Mucosa of rectum (tissue), 2 donors: Measurements from ENCODE around the gene BBS12.
"Not testable (repeated sequence)": the region's sequence is repeated elsewhere in the genome, so short reads cannot be mapped to it uniquely, and the experiment has no call there.

Source experiments
- H3K27ac ChIP-seq, 2 donors: one replicate each; pipeline ENCODE4 v1.7.0; 2013; ENCODE audit warnings: inconsistent platforms in 2 of 2, low read depth in 2 of 2, low read length in 2 of 2
- H3K27me3 ChIP-seq, 2 donors: one replicate each; pipeline ENCODE4 v1.7.0; 2013; ENCODE audit warnings: low read length in 2 of 2; ENCODE audit not compliant: control insufficient read depth in 2 of 2, insufficient read depth in 2 of 2
- H3K36me3 ChIP-seq, 2 donors: one replicate each; pipeline ENCODE4 v1.7.0; 2013; ENCODE audit warnings: low read length in 2 of 2; ENCODE audit not compliant: control insufficient read depth in 2 of 2, insufficient read depth in 2 of 2
- H3K4me1 ChIP-seq, 2 donors: one replicate each; pipeline ENCODE4 v1.7.0; 2013; ENCODE audit warnings: low read length in 2 of 2, mild to moderate bottlenecking in 1 of 2; ENCODE audit not compliant: control insufficient read depth in 2 of 2, insufficient read depth in 2 of 2
- H3K4me3 ChIP-seq, 2 donors: one replicate each; pipeline ENCODE4 v1.7.0; 2013; ENCODE audit warnings: low read length in 2 of 2
- H3K9ac ChIP-seq, 2 donors: one replicate each; pipeline ENCODE4 v1.7.0; 2013; ENCODE audit warnings: low read length in 2 of 2, low read depth in 1 of 2, mild to moderate bottlenecking in 1 of 2
- H3K9me3 ChIP-seq, 2 donors: one replicate each; pipeline ENCODE4 v1.7.0; 2013; ENCODE audit warnings: low read length in 2 of 2; ENCODE audit not compliant: control insufficient read depth in 2 of 2
- donor health status: healthy.
- donor health status: Normal muscosa, but diverticular disease.

The BBS12 gene

GRCh38 chr4:122775039-122775438, 42.5 kb downstream of the BBS12 start:
- H3K4me3 ChIP-seq: no peak overlapping the region
- no peak overlapping the region for H3K27ac ChIP-seq
- no peaks in the 10 kb centered on the region for H3K36me3 ChIP-seq
- H3K27me3 ChIP-seq: no peaks in the 10 kb centered on the region
- H3K9me3 ChIP-seq: no peaks in the 10 kb centered on the region
- no peak overlapping the region for H3K9ac ChIP-seq
- peaks cover 4 to 16% of the 10 kb centered on the region in 2 donors for H3K4me1 ChIP-seq

GRCh38 chr4:122775987-122776836, 43.7 kb downstream of the BBS12 start:
- H3K36me3 ChIP-seq: no peaks in the 10 kb centered on the region
- H3K4me3 ChIP-seq: no peak overlapping the region
- no peaks in the 10 kb centered on the region for H3K27me3 ChIP-seq
- H3K27ac ChIP-seq: no peak overlapping the region
- H3K4me1 ChIP-seq: peaks cover 4 to 16% of the 10 kb centered on the region in 2 donors
- H3K9me3 ChIP-seq: no peaks in the 10 kb centered on the region
- no peak overlapping the region for H3K9ac ChIP-seq

- H3K27ac ChIP-seq: no peak overlapping the region
- H3K4me1 ChIP-seq: peaks cover 4 to 16% of the 10 kb centered on the region in 2 donors
- no peaks in the 10 kb centered on the region for H3K36me3 ChIP-seq
- H3K9me3 ChIP-seq: no peaks in the 10 kb centered on the region
- H3K4me3 ChIP-seq: no peak overlapping the region
- H3K9ac ChIP-seq: no peak overlapping the region
- H3K27me3 ChIP-seq: no peaks in the 10 kb centered on the region
Observed at GRCh38 chr4:122776916-122777315, 44.4 kb downstream of the BBS12 start.

- Histone ChIP-seq H3K9ac (no peak overlapping the region), H3K36me3 (no peaks in the 10 kb centered on the region), H3K9me3 (no peaks in the 10 kb centered on the region), H3K27ac (no peak overlapping the region), H3K4me1 (peaks cover 4 to 16% of the 10 kb centered on the region in 2 donors), H3K4me3 (no peak overlapping the region), H3K27me3 (no peaks in the 10 kb centered on the region)
Observed at GRCh38 chr4:122777846-122778673, 45.6 kb downstream of the BBS12 start.

- Histone ChIP-seq H3K4me1 (peaks cover 0 to 9% of the 10 kb centered on the region in 2 donors), H3K9me3 (no peaks in the 10 kb centered on the region), H3K27me3 (no peaks in the 10 kb centered on the region), H3K4me3 (no peak overlapping the region), H3K36me3 (no peaks in the 10 kb centered on the region), H3K9ac (no peak overlapping the region), H3K27ac (no peak overlapping the region)
Observed at GRCh38 chr4:122781486-122781885, 49.0 kb downstream of the BBS12 start.

- Histone ChIP-seq H3K9me3 (no peaks in the 10 kb centered on the region), H3K36me3 (no peaks in the 10 kb centered on the region), H3K4me1 (no peaks in the 10 kb centered on the region), H3K4me3 (no peak overlapping the region), H3K27me3 (no peaks in the 10 kb centered on the region), H3K27ac (no peak overlapping the region), H3K9ac (no peak overlapping the region)
Observed at GRCh38 chr4:122783301-122784215, 51.1 kb downstream of the BBS12 start.

GRCh38 chr4:122784261-122784660, 51.8 kb downstream of the BBS12 start:
- no peak overlapping the region for H3K9ac ChIP-seq
- no peak overlapping the region for H3K4me3 ChIP-seq
- H3K36me3 ChIP-seq: no peaks in the 10 kb centered on the region
- H3K27ac ChIP-seq: no peak overlapping the region
- H3K4me1 ChIP-seq: no peaks in the 10 kb centered on the region
- H3K9me3 ChIP-seq: no peaks in the 10 kb centered on the region
- no peaks in the 10 kb centered on the region for H3K27me3 ChIP-seq

- Histone ChIP-seq H3K4me3 (no peak overlapping the region), H3K27me3 (no peaks in the 10 kb centered on the region), H3K4me1 (no peaks in the 10 kb centered on the region), H3K36me3 (no peaks in the 10 kb centered on the region), H3K9me3 (no peaks in the 10 kb centered on the region), H3K9ac (no peak overlapping the region), H3K27ac (no peak overlapping the region)
Observed at GRCh38 chr4:122785099-122785498, 52.6 kb downstream of the BBS12 start.

- peak overlapping the region in 1 of 2 donors; percentile 42 for H3K27ac ChIP-seq
- not testable (repeated sequence) for H3K9me3 ChIP-seq
Observed at GRCh38 chr4:122786296-122786695, 53.8 kb downstream of the BBS12 start.

More at GRCh38 chr4:122786296-122786695, 53.8 kb downstream of the BBS12 start:
- H3K36me3 ChIP-seq, H3K9ac ChIP-seq, H3K4me1 ChIP-seq, H3K4me3 ChIP-seq, H3K27me3 ChIP-seq: not testable (repeated sequence)
